ENCODE measurements around the gene COL1A2. TPM values are rescaled to one million over a fixed set of nuclear protein-coding genes. Genes with fewer than 3 reads are reported as not detected.

Gene COL1A2
- total RNA-seq, 2 donors from 2014 or later: not detected

DNA sequence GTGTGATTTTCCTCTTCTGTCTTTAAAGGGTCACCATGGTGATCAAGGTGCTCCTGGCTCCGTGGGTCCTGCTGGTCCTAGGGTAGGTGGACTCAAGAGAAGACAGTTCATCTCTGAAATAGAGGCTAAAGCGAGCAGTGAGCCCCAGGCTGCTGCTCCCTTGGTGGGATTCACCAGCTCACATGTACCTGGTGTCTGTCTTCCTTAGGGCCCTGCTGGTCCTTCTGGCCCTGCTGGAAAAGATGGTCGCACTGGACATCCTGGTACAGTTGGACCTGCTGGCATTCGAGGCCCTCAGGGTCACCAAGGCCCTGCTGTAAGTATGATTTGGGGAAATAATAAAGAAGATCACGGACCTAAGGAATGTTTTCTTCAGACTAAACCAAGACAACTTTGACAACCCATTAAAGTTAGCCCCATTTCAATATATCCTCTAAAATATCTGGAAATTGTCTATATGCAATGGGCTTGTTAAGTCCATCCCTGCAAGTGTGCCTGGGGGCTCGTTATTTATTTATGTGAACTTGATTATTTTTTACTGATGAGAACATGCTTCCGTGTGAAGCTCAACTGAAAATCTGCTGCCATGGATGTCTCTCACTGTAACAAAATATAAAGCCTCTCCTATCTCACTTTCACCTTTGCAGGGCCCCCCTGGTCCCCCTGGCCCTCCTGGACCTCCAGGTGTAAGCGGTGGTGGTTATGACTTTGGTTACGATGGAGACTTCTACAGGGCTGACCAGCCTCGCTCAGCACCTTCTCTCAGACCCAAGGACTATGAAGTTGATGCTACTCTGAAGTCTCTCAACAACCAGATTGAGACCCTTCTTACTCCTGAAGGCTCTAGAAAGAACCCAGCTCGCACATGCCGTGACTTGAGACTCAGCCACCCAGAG lies 32.5 kb downstream of the COL1A2 start:
- no peaks in the 10 kb centered on the region for H3K4me1 Mint-ChIP-seq
- H3K9me3 Mint-ChIP-seq: no peaks in the 10 kb centered on the region
- H3K27me3 Mint-ChIP-seq: peaks cover 6% of the 10 kb centered on the region
- ATAC-seq (replicated peaks): no peak
- H3K36me3 Mint-ChIP-seq (ENCODE audit: low read depth): no peaks in the 10 kb centered on the region
- H3K4me3 Mint-ChIP-seq: no peak overlapping the region
- H3K27ac Mint-ChIP-seq: no peak overlapping the region

- Mint-ChIP-seq H3K4me3 (no peak overlapping the region), H3K9me3 (no peaks in the 10 kb centered on the region), H3K36me3 (ENCODE audit: low read depth) (no peaks in the 10 kb centered on the region), H3K27ac (no peak overlapping the region), H3K4me1 (no peaks in the 10 kb centered on the region), H3K27me3 (peaks cover 3% of the 10 kb centered on the region)
- no peak for ATAC-seq (replicated peaks)
These were observed 34.5 kb downstream of the COL1A2 start for GRCh38 chr7:94429153-94429552.

DNA sequence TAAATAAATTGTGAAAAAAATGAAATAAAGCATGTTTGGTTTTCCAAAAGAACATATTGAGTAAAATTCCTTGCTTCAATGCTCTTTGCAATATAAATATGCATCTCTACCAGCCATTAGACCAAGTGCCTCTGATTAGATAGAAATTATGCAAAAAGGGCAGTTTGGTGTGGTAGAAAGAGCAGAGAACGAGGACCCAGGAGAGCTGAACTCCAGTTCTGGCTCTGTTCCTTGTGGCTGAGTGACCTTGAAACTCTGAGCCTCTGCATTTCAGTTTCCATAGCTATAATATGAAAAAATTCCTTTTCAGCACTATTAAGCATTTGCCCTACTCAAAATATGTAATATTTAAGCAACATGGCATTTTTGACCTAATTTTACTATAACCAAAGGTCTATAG lies 36.5 kb downstream of the COL1A2 start:
- H3K36me3 Mint-ChIP-seq (ENCODE audit: low read depth): no peaks in the 10 kb centered on the region
- H3K9me3 Mint-ChIP-seq: no peaks in the 10 kb centered on the region
- H3K27ac Mint-ChIP-seq: no peak overlapping the region
- H3K27me3 Mint-ChIP-seq: peaks cover 5% of the 10 kb centered on the region
- no peaks in the 10 kb centered on the region for H3K4me1 Mint-ChIP-seq
- ATAC-seq (replicated peaks): no peak
- no peak overlapping the region for H3K4me3 Mint-ChIP-seq

GRCh38 chr7:94431619-94432280 lies 37.1 kb downstream of the COL1A2 start:
- no peak overlapping the region for H3K4me3 Mint-ChIP-seq
- H3K36me3 Mint-ChIP-seq (ENCODE audit: low read depth): no peaks in the 10 kb centered on the region
- ATAC-seq (replicated peaks): no peak
- H3K4me1 Mint-ChIP-seq: no peaks in the 10 kb centered on the region
- H3K9me3 Mint-ChIP-seq: no peaks in the 10 kb centered on the region
- peaks cover 11% of the 10 kb centered on the region for H3K27me3 Mint-ChIP-seq
- no peak overlapping the region for H3K27ac Mint-ChIP-seq

DNA sequence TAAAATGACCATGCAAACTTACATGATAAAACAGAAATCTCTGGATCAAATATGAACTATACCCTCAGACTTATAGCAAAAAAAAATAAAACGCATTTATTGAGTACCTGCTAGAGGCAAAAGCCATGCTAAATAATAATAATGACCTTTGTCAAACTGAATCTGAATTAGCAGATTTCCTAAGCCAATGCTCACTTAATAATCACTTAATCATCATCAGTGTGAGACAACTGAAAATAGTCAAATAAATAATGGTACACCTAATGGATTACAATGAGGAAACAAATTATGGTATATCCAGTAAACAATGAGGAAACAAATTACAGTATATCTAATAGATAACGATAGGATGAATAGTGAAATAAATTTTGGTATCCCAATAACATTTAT lies 37.6 kb downstream of the COL1A2 start:
- Mint-ChIP-seq H3K4me1 (no peaks in the 10 kb centered on the region), H3K36me3 (ENCODE audit: low read depth) (no peaks in the 10 kb centered on the region), H3K27me3 (peaks cover 12% of the 10 kb centered on the region), H3K27ac (no peak overlapping the region), H3K9me3 (no peaks in the 10 kb centered on the region), H3K4me3 (no peak overlapping the region)
- no peak for ATAC-seq (replicated peaks)

- H3K9me3 Mint-ChIP-seq: no peaks in the 10 kb centered on the region
- H3K4me1 Mint-ChIP-seq: no peaks in the 10 kb centered on the region
- H3K27me3 Mint-ChIP-seq: peaks cover 12% of the 10 kb centered on the region
- no peaks in the 10 kb centered on the region for H3K36me3 Mint-ChIP-seq (ENCODE audit: low read depth)
- no peak overlapping the region for H3K27ac Mint-ChIP-seq
- no peak for ATAC-seq (replicated peaks)
- H3K4me3 Mint-ChIP-seq: no peak overlapping the region
These were observed 38.1 kb downstream of the COL1A2 start for GRCh38 chr7:94432817-94433216.

DNA sequence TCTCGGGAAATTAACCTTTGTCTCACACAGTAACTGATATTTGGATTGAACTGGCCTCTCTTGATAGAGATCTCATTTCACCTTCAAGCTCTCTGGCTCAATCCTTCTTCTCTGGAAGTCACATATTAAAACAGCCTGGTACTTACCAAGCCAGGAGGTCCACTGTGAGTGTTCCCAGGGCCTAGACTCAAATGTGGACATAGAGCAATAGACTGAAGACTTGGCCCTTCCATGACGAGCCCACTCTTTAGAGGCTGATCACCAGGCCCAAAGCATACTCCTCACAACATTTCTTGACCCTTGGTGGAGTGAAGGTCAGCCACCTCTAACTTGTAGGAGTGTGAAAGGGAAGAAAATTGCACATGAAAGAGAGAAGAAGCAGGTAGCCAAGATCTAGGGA lies 38.5 kb downstream of the COL1A2 start:
- ATAC-seq (replicated peaks): no peak

DNA sequence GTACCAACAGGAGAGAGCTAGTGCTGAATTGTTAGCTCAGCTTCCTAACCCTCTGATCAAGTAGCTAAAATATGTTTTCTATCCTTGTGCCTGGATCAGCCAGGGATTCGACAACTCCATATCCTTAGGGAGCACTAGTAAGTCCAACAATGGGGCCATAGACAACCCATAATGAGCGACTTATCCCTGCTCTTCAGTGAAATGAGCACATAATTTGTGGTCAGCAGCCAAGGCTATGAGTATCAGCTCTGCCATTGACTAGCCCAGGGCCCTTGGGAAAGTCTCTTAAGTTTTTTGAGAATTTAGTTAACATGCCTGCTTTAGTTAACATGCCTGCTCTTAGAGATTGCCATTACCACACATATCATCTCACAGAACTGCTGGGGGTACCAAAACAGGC lies 39.3 kb downstream of the COL1A2 start:
- Mint-ChIP-seq H3K4me1 (no peaks in the 10 kb centered on the region), H3K27me3 (peaks cover 12% of the 10 kb centered on the region), H3K36me3 (ENCODE audit: low read depth) (no peaks in the 10 kb centered on the region), H3K9me3 (no peaks in the 10 kb centered on the region), H3K27ac (no peak overlapping the region), H3K4me3 (no peak overlapping the region)
- ATAC-seq (replicated peaks): no peak

More for the DNA sequence above, 38.5 kb downstream of the COL1A2 start:
- no peaks in the 10 kb centered on the region for H3K9me3 Mint-ChIP-seq
- no peaks in the 10 kb centered on the region for H3K36me3 Mint-ChIP-seq (ENCODE audit: low read depth)
- H3K27me3 Mint-ChIP-seq: peaks cover 12% of the 10 kb centered on the region
- no peaks in the 10 kb centered on the region for H3K4me1 Mint-ChIP-seq
- H3K4me3 Mint-ChIP-seq: no peak overlapping the region
- H3K27ac Mint-ChIP-seq: no peak overlapping the region

DNA sequence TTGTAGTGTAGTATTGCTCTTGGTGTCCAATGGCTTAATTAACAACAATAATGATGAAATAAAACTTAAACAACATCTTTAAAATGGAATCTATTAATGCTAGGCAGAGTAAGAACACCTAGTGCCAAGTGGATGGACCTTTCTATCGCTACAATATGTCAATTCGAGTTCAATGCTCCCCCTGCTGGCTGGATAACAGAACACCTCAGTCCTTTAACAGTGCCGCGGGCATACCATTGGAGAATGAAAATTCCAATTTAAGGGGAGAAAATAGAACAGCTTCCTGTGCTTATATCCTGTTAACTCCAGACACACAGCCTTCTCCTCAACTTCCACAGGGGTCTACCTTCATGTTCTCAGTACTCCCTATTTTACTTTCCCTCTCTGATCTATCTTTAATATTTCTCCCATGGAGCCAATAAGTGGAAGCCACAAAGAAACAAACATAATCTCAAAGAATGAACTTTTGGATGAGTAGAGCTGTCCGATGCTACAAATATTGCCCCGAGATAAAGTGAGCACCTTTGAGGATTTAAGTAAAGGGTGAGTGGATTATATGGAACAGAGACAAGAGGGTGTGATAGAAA lies 41.4 kb downstream of the COL1A2 start:
- Mint-ChIP-seq H3K4me3 (no peak overlapping the region), H3K9me3 (no peaks in the 10 kb centered on the region), H3K27ac (no peak overlapping the region), H3K4me1 (no peaks in the 10 kb centered on the region), H3K27me3 (peaks cover 12% of the 10 kb centered on the region), H3K36me3 (ENCODE audit: low read depth) (no peaks in the 10 kb centered on the region)
- peak; percentile 61 for ATAC-seq (replicated peaks)

GRCh38 chr7:94436700-94437099 lies 42.0 kb downstream of the COL1A2 start:
- Mint-ChIP-seq H3K4me3 (no peak overlapping the region), H3K4me1 (no peaks in the 10 kb centered on the region), H3K27me3 (peaks cover 12% of the 10 kb centered on the region), H3K36me3 (ENCODE audit: low read depth) (no peaks in the 10 kb centered on the region), H3K9me3 (no peaks in the 10 kb centered on the region), H3K27ac (no peak overlapping the region)
- ATAC-seq (replicated peaks): no peak

DNA sequence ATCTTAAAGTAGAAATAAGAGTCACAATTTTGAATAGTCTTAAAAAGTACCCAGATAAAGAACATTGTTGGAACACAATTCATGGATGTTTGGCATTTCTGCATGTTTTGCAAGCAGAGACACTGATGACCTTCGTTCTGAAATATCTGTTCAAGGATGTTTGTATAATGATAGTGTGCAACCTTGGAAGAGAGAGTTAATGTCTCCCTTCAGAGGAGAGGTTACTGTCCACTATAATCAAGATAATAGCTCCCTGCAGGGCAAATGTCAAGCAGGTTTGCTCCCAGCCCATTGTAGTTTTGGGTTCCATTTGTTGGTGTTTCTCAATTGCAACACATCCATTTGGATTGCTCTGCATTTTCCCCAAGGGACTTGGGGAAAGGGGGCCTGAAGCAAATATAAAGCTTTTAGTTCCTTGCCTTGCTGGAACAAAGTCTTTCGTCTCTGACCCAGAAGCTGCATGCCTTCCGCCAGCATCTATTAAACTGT lies 45.2 kb downstream of the COL1A2 start:
- Mint-ChIP-seq H3K27me3 (peaks cover 15% of the 10 kb centered on the region), H3K27ac (no peak overlapping the region), H3K4me1 (no peaks in the 10 kb centered on the region), H3K9me3 (no peaks in the 10 kb centered on the region), H3K4me3 (no peak overlapping the region), H3K36me3 (ENCODE audit: low read depth) (no peaks in the 10 kb centered on the region)
- ATAC-seq (replicated peaks): no peak

GRCh38 chr7:94440451-94441039 lies 45.9 kb downstream of the COL1A2 start:
- Mint-ChIP-seq H3K27ac (no peak overlapping the region), H3K27me3 (peaks cover 15% of the 10 kb centered on the region), H3K4me1 (no peaks in the 10 kb centered on the region), H3K9me3 (no peaks in the 10 kb centered on the region), H3K4me3 (no peak overlapping the region), H3K36me3 (ENCODE audit: low read depth) (no peaks in the 10 kb centered on the region)
- no peak for ATAC-seq (replicated peaks)

- H3K9me3 Mint-ChIP-seq: no peaks in the 10 kb centered on the region
- H3K27me3 Mint-ChIP-seq: peaks cover 14% of the 10 kb centered on the region
- ATAC-seq (replicated peaks): no peak
- H3K4me1 Mint-ChIP-seq: no peaks in the 10 kb centered on the region
- no peak overlapping the region for H3K27ac Mint-ChIP-seq
- no peak overlapping the region for H3K4me3 Mint-ChIP-seq
- no peaks in the 10 kb centered on the region for H3K36me3 Mint-ChIP-seq (ENCODE audit: low read depth)
These were observed 46.4 kb downstream of the COL1A2 start for GRCh38 chr7:94441138-94441537.

DNA sequence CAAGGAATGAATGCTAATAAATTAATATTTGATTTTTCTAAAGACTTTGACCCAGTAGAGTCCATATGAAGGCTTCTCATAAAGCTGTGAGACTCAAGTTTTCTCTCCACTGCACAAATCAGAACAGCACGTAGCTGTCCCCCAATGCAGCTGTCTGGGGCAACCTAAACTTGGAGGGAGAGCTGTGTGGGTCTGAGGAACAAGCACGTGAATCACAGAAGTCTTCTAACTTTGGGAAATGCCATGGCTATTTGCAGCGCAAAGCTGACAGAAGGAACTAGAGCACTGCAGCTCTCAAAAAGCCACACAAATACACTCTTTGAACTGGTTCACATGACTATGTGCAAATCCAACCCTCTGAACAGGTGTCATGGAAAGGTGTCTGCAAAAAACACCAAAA lies 47.9 kb downstream of the COL1A2 start:
- Mint-ChIP-seq H3K4me3 (no peak overlapping the region), H3K9me3 (no peaks in the 10 kb centered on the region), H3K36me3 (ENCODE audit: low read depth) (no peaks in the 10 kb centered on the region), H3K27me3 (peaks cover 7% of the 10 kb centered on the region), H3K4me1 (no peaks in the 10 kb centered on the region), H3K27ac (no peak overlapping the region)
- no peak for ATAC-seq (replicated peaks)

All from activated T-helper 17 cell treated with anti-CD3 and anti-CD28 coated beads, Interleukin-2, amount 50 U/mL, for 72 hours (primary cell).